Activated CD8-positive, alpha-beta memory T cell treated with anti-CD3 and anti-CD28 coated beads, Interleukin-2, amount 50 U/mL, for 1 hour (primary cell): ENCODE measurements around the gene GAMT.

Experiments used
- DNase-seq: peaks from one replicate; pipeline ENCODE4 v3.0.0-alpha.2; 2020; ENCODE audit errors: extremely low read depth

Gene GAMT

GRCh38 chr19:1365319-1366269, 35.7 kb downstream of the GAMT start:
- DNase-seq: no peak

GRCh38 chr19:1364070-1364704, 37.2 kb downstream of the GAMT start:
- no peak for DNase-seq

GRCh38 chr19:1363599-1363998, 37.7 kb downstream of the GAMT start:
- peak; percentile 21 for DNase-seq

GRCh38 chr19:1362387-1363257, 38.7 kb downstream of the GAMT start:
- DNase-seq: no peak

GRCh38 chr19:1361601-1362386, 39.5 kb downstream of the GAMT start:
- DNase-seq: no peak

GRCh38 chr19:1360818-1361461, 40.4 kb downstream of the GAMT start:
- DNase-seq: no peak

- no peak for DNase-seq
Measured at GRCh38 chr19:1360126-1360817, 41.1 kb downstream of the GAMT start.

GRCh38 chr19:1357531-1358109, 43.7 kb downstream of the GAMT start:
- DNase-seq: no peak

GRCh38 chr19:1356508-1356865, 44.9 kb downstream of the GAMT start:
- DNase-seq: no peak

GRCh38 chr19:1355568-1356507, 45.5 kb downstream of the GAMT start:
- DNase-seq: no peak

GRCh38 chr19:1354970-1355567, 46.3 kb downstream of the GAMT start:
- DNase-seq: no peak

- DNase-seq: no peak
Measured at GRCh38 chr19:1353144-1353543, 48.2 kb downstream of the GAMT start.

- DNase-seq: no peak
Measured at GRCh38 chr19:1351381-1351851, 49.9 kb downstream of the GAMT start.

GRCh38 chr19:1350867-1351266, 50.5 kb downstream of the GAMT start:
- no peak for DNase-seq

- no peak for DNase-seq
Measured at GRCh38 chr19:1349211-1349610, 52.1 kb downstream of the GAMT start.
